Panc1 (cell line): ENCODE data around the gene GRM2. TPM values are rescaled to one million over a fixed set of nuclear protein-coding genes. Genes with fewer than 3 reads are reported as not detected.

Experiments used
- ATAC-seq: fragments of 200-7000 bp; cut with Tn5 transposase; 2 replicates; pipeline ENCODE4 v1.9.1; 2020; ENCODE audit warnings: mild to moderate bottlenecking, moderate library complexity
- BruUV-seq: library from RNA; stranded (reverse); fragments of 400-500 nt; replicated peaks from 2 replicates; lab custom pipeline; 2021; lab: Mats Ljungman, UMichigan
- CTCF ChIA-PET: fragments of 300-600 bp; sonication (Branson Sonifier 250); formaldehyde crosslinking; loops from one replicate; lab custom pipeline; 2022; ENCODE audit warnings: antibody characterized with exemption; lab: Charles Lee
- POLR2A ChIA-PET: fragments of 300-600 bp; sonication (Branson Sonifier 250); formaldehyde crosslinking; loops from one replicate; lab custom pipeline; 2022; ENCODE audit warnings: antibody characterized with exemption; lab: Charles Lee
- DNase-seq: peaks from one replicate; pipeline ENCODE4 v3.0.0-alpha.2; 2010; ENCODE audit warnings: low read depth, low spot score
- H3K27ac ChIP-seq: 2 replicates; pipeline ENCODE4 v1.5.1; 2011; ENCODE audit warnings: mild to moderate bottlenecking, low read length, inconsistent platforms
- H3K27me3 ChIP-seq: fragments of 200-500 bp; sonication (Bioruptor generic); 2 replicates; pipeline ENCODE4 v1.6.0; 2014; ENCODE audit warnings: low read length, inconsistent platforms; ENCODE audit not compliant: control insufficient read depth, insufficient read depth
- H3K36me3 ChIP-seq: fragments of 200-500 bp; sonication (Bioruptor generic); 2 replicates; pipeline ENCODE4 v1.5.1; 2014; ENCODE audit warnings: inconsistent platforms, mild to moderate bottlenecking, low read length, moderate library complexity; ENCODE audit not compliant: control insufficient read depth, insufficient read depth
- H3K4me1 ChIP-seq: 2 replicates; pipeline ENCODE4 v1.5.1; 2011; ENCODE audit warnings: inconsistent platforms, mild to moderate bottlenecking, low read length, moderate library complexity; ENCODE audit not compliant: control insufficient read depth, insufficient read depth
- H3K4me3 ChIP-seq, 2 experiments: 2 replicates each; pipeline ENCODE4 v1.5.1; 2011 to 2012; ENCODE audit warnings: low read depth in 2 of 2, low read length in 2 of 2, mild to moderate bottlenecking in 2 of 2, inconsistent platforms in 1 of 2, moderate library complexity in 1 of 2
- H3K9me3 ChIP-seq: fragments of 200-500 bp; sonication (Bioruptor generic); 2 replicates; pipeline ENCODE4 v1.5.1; 2014; ENCODE audit warnings: low read depth, mild to moderate bottlenecking, inconsistent platforms, low read length, moderate library complexity; ENCODE audit not compliant: control insufficient read depth, insufficient read depth
- POLR2AphosphoS5 ChIP-seq: IDR thresholded peaks from 2 replicates; pipeline ENCODE4 v1.6.1; 2012; ENCODE audit warnings: mild to moderate bottlenecking, low read depth, low read length, moderate library complexity
- SIN3A ChIP-seq: IDR thresholded peaks from 2 replicates; pipeline ENCODE4 v1.6.1; 2012; ENCODE audit warnings: low read depth, mild to moderate bottlenecking, low read length, moderate library complexity, borderline replicate concordance; ENCODE audit not compliant: insufficient read depth
- TCF7L2 ChIP-seq: IDR thresholded peaks from 2 replicates; pipeline ENCODE4 v1.6.1; 2011; ENCODE audit warnings: mild to moderate bottlenecking, low read depth, low read length, inconsistent platforms
- in situ Hi-C: cut with HindIII; loops from 2 replicates; pipeline ENCODE4 v1.10.0; 2016; ENCODE audit warnings: low sequenced_read_pairs, low pct_unique_long_range_greater_than_20kb
- intact Hi-C: fragments of 100-400 bp; cut with micrococcal nuclease; formaldehyde crosslinking; loops from one replicate; pipeline ENCODE4 v1.10.0; 2022; ENCODE audit not compliant: unreplicated experiment
- total RNA-seq: library from RNA; stranded (reverse); gene quantifications from one replicate; pipeline ENCODE4 v1.2.1, GENCODE V29; 2021; ENCODE audit not compliant: unreplicated experiment
- TF ChIP-seq, protein P1 (sequence below): fragments of 450-650 bp; IDR thresholded peaks from 2 replicates; pipeline ENCODE4 v1.5.1; 2017; ENCODE audit warnings: mild to moderate bottlenecking
- TF ChIP-seq, protein P2 (sequence below), 2 experiments: IDR thresholded peaks; 2 replicates each; pipeline ENCODE4 v1.6.1; 2011 to 2012; ENCODE audit warnings: low read depth in 2 of 2, control low read depth in 1 of 2, low read length in 1 of 2, mild to moderate bottlenecking in 1 of 2, moderate library complexity in 1 of 2; ENCODE audit not compliant: insufficient read depth in 1 of 2

The GRM2 gene
- total RNA-seq, 1 experiment from 2014 or later, result 0.21 TPM

DNA sequence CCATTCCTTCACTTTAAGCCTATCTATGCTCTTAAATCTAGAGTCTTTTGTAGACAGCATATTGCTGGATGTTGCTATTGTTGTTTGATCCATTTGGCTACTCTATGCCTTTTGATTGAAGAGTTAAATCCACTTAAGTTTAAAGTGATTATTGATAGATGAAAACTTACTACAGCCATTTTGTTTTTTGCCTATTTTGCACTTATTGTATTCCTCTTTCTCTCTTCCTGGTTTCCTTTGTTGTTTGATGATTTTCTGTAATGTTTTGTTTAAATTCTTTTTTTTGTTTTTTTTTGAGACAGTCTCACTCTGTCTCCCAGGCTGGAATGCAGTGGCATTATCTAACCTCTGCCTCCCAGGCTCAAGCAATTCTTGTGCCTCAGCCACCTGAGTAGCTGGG is 52.3 kb downstream of the GRM2 start:
- no peak overlapping the region for H3K27ac ChIP-seq
- H3K36me3 ChIP-seq, result no peaks in the 10 kb centered on the region
- ATAC-seq, result no peak
- H3K4me1 ChIP-seq, result no peaks in the 10 kb centered on the region
- intact Hi-C loops (no loop called here), in situ Hi-C loops (no loop called here)
- H3K4me3 ChIP-seq, result no peak overlapping the region
- TF ChIP-seq, protein P1, sequence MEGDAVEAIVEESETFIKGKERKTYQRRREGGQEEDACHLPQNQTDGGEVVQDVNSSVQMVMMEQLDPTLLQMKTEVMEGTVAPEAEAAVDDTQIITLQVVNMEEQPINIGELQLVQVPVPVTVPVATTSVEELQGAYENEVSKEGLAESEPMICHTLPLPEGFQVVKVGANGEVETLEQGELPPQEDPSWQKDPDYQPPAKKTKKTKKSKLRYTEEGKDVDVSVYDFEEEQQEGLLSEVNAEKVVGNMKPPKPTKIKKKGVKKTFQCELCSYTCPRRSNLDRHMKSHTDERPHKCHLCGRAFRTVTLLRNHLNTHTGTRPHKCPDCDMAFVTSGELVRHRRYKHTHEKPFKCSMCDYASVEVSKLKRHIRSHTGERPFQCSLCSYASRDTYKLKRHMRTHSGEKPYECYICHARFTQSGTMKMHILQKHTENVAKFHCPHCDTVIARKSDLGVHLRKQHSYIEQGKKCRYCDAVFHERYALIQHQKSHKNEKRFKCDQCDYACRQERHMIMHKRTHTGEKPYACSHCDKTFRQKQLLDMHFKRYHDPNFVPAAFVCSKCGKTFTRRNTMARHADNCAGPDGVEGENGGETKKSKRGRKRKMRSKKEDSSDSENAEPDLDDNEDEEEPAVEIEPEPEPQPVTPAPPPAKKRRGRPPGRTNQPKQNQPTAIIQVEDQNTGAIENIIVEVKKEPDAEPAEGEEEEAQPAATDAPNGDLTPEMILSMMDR, result no peak
- TF ChIP-seq TCF7L2 (no peak), POLR2AphosphoS5 (no peak), SIN3A (no peak)
- TF ChIP-seq, protein P2, sequence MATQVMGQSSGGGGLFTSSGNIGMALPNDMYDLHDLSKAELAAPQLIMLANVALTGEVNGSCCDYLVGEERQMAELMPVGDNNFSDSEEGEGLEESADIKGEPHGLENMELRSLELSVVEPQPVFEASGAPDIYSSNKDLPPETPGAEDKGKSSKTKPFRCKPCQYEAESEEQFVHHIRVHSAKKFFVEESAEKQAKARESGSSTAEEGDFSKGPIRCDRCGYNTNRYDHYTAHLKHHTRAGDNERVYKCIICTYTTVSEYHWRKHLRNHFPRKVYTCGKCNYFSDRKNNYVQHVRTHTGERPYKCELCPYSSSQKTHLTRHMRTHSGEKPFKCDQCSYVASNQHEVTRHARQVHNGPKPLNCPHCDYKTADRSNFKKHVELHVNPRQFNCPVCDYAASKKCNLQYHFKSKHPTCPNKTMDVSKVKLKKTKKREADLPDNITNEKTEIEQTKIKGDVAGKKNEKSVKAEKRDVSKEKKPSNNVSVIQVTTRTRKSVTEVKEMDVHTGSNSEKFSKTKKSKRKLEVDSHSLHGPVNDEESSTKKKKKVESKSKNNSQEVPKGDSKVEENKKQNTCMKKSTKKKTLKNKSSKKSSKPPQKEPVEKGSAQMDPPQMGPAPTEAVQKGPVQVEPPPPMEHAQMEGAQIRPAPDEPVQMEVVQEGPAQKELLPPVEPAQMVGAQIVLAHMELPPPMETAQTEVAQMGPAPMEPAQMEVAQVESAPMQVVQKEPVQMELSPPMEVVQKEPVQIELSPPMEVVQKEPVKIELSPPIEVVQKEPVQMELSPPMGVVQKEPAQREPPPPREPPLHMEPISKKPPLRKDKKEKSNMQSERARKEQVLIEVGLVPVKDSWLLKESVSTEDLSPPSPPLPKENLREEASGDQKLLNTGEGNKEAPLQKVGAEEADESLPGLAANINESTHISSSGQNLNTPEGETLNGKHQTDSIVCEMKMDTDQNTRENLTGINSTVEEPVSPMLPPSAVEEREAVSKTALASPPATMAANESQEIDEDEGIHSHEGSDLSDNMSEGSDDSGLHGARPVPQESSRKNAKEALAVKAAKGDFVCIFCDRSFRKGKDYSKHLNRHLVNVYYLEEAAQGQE (IDR thresholded peaks at IDR 0.05; ENCODE audit: insufficient read depth in 1 of 2, low read depth in 2 of 2, low read length in 1 of 2), result no peak
- H3K9me3 ChIP-seq, result no peaks in the 10 kb centered on the region
- no peaks in the 10 kb centered on the region; the same call in 1 of the 2 replicates for H3K27me3 ChIP-seq
- DNase-seq, result no peak
- ChIA-PET CTCF (no interaction called here), POLR2A (no interaction called here)
- BruUV-seq, result no TSS peak

Other genes starting within 250 kb of the GRM2 start
- 24.7 TPM for gene DCAF1, start 207.1 kb upstream of the GRM2 start, total RNA-seq
- 18.9 TPM for gene RAD54L2, start 168.3 kb upstream of the GRM2 start, total RNA-seq
- gene TEX264, start 35.8 kb upstream of the GRM2 start, total RNA-seq, result 45.8 TPM
- not detected for gene IQCF6, start 72.2 kb downstream of the GRM2 start, total RNA-seq
- not detected for gene IQCF2, start 154.5 kb downstream of the GRM2 start, total RNA-seq
- not detected for gene IQCF5, start 168.5 kb downstream of the GRM2 start, total RNA-seq
- gene IQCF1, start 196.3 kb downstream of the GRM2 start, total RNA-seq, result not detected
- gene RRP9, start 234.8 kb downstream of the GRM2 start, total RNA-seq, result 54.5 TPM
- gene PARP3, start 235.3 kb downstream of the GRM2 start, total RNA-seq, result 16.1 TPM
- not detected for gene GPR62, start 248.3 kb downstream of the GRM2 start, total RNA-seq